Stimulated activated CD4-positive, alpha-beta T cell treated with anti-CD3 and anti-CD28 coated beads, Interleukin-1b, Interleukin-23, amount 100 ng/mL, for 1 hour (primary cell): ENCODE results near the gene DENND4B.

Source experiments
- DNase-seq, 2 donors: peaks; one replicate each; pipeline ENCODE4 v3.0.0-alpha.2; 2020; ENCODE audit warnings: low read depth in 2 of 2

The DENND4B gene

DNA sequence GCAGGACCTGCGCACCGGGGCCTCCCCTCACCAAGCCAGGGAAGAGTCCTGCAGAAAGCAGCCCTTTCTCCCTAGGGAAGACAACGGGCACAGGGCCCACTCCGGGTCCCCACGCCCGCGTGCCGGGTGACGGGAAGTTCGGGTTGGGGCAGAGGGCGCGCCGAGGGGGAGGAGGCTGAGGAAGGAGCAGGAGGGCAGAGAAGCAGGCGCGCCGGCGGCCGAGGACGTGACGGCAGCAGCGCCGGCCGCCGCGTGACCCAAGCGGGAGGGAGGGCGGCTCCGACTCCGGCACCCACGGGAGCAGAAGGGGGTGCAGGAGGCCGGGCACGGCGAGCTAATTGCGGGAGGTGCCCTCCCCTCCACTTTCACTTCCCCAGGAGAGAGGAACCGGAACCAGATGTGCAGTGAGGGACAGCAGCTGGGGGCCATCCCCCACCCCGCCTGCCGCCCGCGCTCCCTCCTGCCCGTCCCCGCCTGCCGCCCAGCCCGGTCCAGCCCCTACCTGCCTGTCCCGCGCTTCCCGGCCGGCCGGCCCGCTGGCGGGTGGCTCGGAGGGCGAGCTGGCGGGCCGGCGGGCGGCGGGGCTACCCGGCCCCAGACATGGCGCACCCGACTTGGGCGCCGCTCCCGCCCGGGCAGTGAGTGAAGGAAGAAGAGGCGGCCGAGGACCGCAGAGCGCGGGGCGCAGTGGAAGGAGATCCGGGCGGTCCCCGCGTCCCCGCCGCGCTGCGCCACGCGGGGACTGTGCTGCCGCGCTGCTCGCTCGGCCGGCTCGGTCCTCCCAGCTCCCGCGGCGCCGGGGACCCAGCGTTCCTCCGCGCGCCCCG, 510 bp downstream of the DENND4B start:
- no peak for DNase-seq

DNA sequence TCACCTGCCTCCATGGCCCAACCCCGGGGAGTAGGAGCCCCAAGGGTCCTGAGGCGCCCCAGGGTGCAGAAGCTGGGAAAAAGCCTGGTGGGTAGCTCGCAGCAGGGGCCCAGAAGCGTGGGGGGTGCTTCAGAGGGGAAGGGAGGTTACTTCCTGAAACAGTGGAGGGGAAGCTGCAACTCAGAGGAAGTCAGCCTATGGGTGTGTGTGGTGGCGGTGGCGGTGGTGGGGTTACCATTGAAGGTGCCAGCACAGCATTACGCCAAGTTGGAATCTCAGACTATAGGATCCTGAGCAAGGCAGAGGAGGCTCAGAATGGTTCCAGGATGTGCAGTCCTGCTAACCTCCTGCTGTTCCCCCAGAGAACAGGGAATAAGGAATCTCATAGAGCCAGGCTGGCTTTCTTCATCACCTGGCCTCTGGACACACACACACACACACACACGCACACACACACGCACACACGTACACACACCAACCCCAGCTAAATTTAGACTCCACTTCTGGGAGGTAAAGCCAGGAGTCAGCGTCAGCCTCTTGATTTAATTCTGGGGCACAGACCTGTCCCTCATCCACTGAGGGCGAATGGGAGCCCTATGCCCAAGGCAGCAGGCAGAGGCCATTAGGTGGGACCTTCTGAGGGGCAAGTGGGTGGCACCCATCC, 1.3 kb downstream of the DENND4B start:
- DNase-seq, result no peak

- no peak for DNase-seq
These were observed 1.7 kb downstream of the DENND4B start for GRCh38 chr1:153944827-153945117.

- DNase-seq, result no peak
These were observed 2.3 kb downstream of the DENND4B start for GRCh38 chr1:153944005-153944826.

- no peak for DNase-seq
These were observed 3.6 kb downstream of the DENND4B start for GRCh38 chr1:153942766-153943549.

- no peak for DNase-seq
These were observed 4.4 kb downstream of the DENND4B start for GRCh38 chr1:153941826-153942725.

- no peak for DNase-seq
These were observed 5.8 kb downstream of the DENND4B start for GRCh38 chr1:153940756-153941155.

DNA sequence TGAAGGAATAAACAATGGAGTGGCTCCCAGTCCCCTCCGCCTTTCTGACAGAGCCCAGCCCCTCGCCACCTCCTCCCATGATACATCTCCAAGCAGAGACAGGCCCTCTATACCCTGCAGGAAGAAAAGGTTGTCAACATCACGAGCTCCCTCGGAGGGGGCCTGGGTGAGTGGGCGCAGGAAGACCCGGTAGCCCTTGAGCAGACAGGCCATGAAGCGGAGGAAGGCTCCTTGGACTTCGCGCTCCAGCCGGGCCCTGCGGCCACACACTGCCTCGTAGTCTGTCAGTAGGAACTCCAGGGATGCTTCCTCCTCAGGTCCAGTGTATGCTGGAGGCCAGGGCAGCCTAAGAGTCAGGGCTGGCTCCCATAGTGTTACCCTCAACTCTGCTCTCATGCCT, 7.0 kb downstream of the DENND4B start:
- no peak for DNase-seq

- no peak for DNase-seq
These were observed 7.5 kb downstream of the DENND4B start for GRCh38 chr1:153938996-153939395.

- no peak for DNase-seq
These were observed 9.2 kb downstream of the DENND4B start for GRCh38 chr1:153937331-153937730.

DNA sequence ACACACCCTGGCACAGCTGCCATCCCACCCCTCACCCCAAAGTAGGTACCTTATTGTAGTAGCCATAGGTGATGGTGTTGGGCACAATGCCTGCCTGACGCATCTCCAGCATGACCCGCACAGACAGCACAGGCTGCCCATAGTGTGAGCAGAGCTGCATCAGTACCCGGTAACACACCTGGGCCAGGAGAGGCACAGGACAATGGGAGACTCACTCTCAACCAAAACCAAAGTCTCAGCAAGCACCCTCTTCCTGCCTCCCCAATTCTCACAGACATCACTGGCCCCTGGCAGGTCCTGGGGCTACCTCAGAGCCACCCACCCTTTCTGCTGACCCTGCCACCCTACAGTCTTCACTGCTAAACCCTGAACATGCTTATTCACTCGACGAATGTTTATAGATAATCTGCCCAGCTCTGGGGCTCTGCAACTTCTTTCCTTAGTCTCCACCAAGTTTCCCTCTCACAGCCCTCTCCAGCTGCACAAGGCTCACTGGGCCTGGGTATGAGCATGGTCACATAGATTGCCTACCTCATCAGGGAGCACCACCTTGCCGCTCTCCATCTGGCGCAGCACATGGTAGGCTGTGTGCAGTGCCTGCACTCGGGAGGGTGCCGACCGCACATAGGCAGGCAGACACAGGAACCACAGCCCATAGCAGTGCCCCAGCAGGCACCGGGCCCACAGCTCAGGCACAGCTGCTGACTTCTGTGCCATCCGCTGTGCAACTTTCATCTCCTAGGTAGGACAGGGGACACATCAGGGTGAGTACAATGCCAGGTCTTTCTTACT, 10.3 kb downstream of the DENND4B start:
- no peak for DNase-seq

DNA sequence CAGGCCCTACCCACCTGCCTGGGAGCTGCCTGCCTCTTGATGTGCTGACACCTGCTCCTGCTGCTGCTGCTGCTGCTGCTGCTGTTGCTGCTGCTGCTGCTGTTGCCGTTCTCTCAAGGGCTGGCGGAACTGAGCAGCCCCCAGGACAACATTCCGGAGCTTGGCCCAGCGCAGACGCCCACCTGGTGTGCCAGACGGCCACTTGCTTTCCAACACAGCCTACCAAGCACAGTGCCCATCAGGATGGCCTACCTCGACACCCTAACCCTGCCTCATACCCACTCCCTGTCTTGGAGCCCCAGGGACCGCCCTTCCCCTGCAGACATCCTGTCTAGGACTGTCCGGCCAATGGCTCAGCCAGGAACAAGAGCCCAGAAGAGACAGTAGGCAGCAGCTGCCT, 11.8 kb downstream of the DENND4B start:
- no peak for DNase-seq

- no peak for DNase-seq
These were observed 12.6 kb downstream of the DENND4B start for GRCh38 chr1:153933955-153934354.

GRCh38 chr1:153933430-153933829, 13.1 kb downstream of the DENND4B start:
- no peak for DNase-seq

GRCh38 chr1:153932156-153933131, 14.1 kb downstream of the DENND4B start:
- DNase-seq, result no peak

- DNase-seq, result no peak
These were observed 16.3 kb downstream of the DENND4B start for GRCh38 chr1:153929981-153930948.

DNA sequence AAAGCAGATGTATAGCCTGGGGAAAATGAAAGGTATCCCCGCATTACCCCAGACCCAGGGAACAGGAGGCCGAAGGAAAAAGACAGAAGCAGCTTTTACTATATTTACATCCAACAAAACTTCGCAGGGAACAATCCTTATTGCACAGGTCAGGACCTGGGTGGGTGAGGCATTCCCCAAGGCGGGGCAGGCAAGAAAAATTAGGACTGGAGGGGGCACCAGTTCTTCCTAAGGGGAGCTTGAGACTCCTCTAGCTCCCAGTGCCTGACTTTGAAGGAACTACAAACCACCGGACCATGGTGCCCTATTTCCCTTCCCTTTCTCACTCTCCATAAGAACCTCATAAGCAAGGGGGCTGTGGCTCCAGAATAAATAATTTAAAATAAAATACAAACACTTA, 17.1 kb downstream of the DENND4B start:
- no peak for DNase-seq
